COLO829 (cell line): Measurements from ENCODE around the gene ACOT11.

ENCODE experiments used
- DNase-seq: peaks from one replicate; pipeline ENCODE4 v3.0.0; 2012; ENCODE audit warnings: low spot score

Gene ACOT11

DNA sequence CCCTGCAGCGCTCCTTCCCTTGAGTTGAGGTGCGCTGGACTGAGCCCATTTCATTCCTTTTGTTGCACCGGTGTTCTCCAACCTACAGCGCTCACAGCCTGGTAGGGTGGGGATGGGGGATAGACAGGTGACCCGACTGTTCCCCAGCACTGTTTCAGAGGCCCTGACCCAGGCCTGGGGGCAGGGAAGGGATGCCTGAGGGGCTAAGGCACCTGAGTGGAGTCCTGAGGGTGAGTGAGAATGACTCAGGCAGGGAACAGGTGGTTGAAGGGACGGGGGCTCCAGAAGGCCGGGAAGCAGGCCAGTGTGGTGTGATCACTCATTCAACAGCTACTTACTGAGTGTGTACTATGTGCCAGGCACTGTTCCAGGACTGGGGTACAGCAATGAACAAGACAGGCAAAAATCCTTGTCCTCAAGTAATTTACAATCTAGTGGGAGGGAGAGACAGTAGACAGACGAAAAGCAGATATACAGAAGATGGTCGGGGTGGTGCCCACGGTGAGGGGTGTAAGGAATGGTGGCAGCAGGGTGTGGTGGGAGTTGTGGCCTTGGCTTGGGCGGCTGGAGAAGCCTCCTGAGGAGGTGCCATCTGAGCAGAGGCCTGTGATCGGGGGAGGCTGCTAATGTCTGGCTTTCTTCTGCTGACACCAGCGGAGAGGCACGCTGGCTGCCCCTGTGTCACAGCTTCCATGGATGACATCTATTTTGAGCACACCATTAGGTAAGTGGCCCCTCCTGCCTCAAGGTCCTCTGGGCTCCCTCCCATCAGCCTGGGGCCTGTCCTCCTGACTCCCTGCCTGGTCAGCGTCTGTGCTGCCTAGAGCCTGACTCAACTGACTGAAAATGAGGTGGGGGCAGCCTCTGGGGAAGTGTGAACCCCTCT lies 37.4 kb downstream of the ACOT11 start:
- DNase-seq, result no peak

GRCh38 chr1:54588377-54588776 lies 40.3 kb downstream of the ACOT11 start:
- DNase-seq, result no peak

- no peak for DNase-seq
Measured at GRCh38 chr1:54591127-54591756, 43.2 kb downstream of the ACOT11 start.

GRCh38 chr1:54593571-54594160 lies 45.6 kb downstream of the ACOT11 start:
- no peak for DNase-seq

DNA sequence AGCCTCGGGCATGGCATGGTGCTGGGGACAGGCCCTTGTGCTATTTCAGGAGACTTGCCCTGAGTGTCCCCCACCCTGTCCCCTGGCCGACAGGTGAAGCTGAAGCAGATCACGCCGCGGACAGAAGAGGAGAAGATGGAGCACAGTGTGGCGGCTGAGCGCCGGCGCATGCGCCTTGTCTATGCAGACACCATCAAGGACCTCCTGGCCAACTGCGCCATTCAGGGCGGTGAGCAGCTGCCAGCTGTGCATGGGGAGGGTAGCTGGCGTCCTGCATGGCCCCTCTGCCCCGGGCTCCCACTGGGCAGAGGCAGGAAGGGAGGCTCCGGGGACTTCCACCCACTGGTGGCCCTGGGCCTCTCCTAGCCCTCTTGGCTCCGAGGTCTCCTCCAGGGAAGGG lies 46.4 kb downstream of the ACOT11 start:
- no peak for DNase-seq

- DNase-seq, result no peak
Measured at GRCh38 chr1:54595956-54596498, 48.0 kb downstream of the ACOT11 start.

- DNase-seq, result no peak
Measured at GRCh38 chr1:54596756-54597155, 48.7 kb downstream of the ACOT11 start.

DNA sequence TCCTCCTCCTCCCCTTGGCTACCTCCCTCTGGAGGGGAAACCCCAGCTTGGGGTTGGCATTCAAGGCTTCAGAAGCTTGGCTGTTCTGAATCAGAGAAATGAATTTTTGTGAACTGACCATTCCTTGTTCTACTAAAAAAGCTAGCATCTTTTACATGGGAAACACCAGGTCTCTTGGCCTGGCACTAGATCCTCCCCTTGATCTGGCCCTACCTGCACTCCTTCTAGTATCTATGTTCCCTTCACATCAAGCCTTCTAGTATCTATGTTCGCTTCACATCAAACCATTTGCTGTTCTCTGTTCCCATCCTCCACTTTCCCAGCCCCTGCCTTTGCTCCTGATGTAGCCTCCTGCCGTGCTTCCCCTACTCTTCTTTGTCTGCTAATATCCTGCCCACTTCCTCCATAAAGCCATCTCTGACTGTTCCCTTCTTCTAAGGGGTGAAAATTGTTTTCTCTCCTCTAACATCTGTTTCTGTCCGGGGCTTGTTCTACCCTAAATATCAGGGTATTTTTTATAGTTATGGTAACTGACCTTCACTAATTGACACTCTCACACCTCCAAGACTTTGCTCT lies 49.5 kb downstream of the ACOT11 start:
- DNase-seq, result no peak

- DNase-seq, result no peak
Measured at GRCh38 chr1:54599211-54599823, 51.3 kb downstream of the ACOT11 start.

GRCh38 chr1:54600947-54601721 lies 53.1 kb downstream of the ACOT11 start:
- DNase-seq, result no peak

DNA sequence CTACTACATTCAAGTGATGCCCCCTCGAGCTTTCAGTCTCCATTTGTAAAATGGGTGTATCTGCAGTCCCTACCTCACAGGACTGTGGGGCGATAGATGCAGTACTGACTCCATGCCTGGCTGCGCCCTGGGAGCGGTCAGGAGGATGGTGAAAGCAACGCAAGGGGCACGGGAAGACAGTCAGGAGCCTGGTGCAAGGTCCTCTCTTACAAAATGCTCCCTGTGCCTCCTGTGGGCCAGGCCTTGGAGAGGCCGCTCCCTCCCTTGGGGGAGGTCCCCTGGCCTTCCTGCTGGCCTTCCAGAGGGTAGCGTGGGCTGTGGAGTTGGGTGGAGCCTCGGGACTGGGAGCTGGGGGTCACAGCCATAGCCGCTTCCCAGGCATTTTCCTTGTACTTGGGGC lies 53.7 kb downstream of the ACOT11 start:
- no peak for DNase-seq

GRCh38 chr1:54602554-54602953 lies 54.5 kb downstream of the ACOT11 start:
- no peak for DNase-seq

DNA sequence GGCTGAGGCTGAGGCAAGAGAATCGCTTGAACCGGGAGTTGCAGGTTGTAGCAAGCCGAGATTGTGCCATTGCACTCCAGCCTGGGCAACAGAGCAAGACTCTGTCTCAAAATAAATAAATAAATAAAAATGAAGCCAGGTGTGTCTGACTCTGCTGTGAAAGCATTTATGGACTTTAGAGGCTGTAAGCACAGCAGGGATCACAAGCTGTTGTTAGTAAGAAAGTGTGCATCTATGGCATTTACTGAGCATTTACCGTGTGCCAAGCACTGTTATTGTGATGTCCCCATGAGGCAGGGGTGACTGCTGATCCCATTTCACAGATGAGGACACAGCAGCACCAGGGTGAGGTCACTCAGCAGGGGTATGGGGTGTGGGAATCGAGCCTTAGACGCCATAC lies 55.2 kb downstream of the ACOT11 start:
- no peak for DNase-seq

DNA sequence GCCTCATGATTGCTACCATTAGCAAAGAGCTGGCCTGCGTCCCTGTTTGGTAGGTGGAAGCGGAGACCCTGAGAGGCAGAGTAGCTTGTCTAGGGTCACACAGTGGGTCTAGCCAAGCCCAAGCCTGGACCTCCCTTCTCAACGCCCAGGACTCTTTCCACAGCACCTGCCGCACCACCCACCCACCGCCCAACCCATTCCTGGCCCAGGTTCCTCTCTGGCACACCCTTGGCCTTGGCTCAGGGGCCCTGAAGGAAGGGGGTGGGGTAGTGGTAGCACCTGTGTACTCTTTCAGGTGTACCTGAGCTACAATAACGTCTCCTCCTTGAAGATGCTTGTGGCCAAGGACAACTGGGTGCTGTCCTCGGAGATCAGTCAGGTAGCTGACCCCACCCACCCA lies 56.0 kb downstream of the ACOT11 start:
- DNase-seq, result no peak

DNA sequence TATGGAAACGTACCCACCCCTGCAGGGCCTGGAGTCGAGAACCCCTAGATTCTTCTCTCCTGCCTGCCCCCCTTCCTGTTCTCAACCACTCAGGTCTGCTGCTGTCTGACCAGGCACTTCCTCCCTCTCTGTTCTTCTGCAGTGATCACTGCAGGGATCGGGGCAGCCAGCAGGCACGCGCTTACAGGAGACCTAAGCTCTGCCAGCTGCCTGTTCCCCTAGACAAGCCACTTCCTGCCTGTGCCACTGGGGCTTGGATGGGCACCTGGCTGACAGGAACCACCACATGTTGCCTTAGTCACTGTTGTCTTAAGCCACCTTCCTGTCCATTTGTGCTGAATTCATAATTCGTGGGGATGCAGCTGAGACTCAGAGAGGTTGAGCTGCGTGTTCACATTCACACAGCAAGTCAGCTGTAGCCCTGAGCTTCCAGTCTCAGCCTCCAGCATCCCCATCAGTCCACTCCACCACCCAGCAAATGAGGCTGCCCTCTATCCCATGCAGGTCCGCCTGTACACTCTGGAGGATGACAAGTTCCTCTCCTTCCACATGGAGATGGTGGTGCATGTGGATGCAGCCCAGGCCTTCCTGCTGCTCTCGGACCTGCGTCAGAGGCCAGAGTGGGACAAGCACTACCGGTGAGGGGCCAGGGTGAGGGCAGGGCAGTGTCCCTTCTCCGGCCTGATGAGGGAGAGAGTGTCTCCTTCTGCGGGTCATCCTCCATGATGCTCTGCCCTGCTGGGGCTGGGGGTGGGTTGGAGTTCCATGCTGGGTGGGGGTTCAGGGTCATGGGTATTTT lies 56.7 kb downstream of the ACOT11 start:
- no peak for DNase-seq

- DNase-seq, result no peak
Measured at GRCh38 chr1:54606096-54606989, 58.3 kb downstream of the ACOT11 start.

DNA sequence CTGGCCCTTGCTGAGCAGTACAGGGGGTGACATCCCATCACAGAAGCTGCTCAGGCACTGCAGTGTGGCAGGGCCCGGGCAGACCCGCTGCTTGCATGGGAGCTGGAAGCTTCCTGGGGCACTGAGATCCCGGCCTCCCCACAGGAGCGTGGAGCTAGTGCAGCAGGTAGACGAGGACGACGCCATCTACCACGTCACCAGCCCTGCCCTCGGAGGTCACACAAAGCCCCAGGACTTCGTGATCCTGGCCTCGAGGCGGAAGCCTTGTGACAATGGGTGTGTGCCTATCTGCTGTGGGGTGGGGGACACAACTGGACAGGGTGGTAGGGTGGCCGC lies 58.9 kb downstream of the ACOT11 start:
- DNase-seq, result no peak

GRCh38 chr1:54607821-54608565 lies 60.0 kb downstream of the ACOT11 start:
- no peak for DNase-seq
